ENCODE data around the gene NACC2. TPM values are rescaled to one million over a fixed set of nuclear protein-coding genes. Genes with fewer than 3 reads are reported as not detected.

Gene NACC2
- total and polyA plus RNA-seq, 8 donors: 4.1 to 69.2 (median 10.0) TPM

GRCh38 chr9:136054798-136055714, 40.0 kb downstream of the NACC2 start:
- Histone ChIP-seq H3K27me3 (no peaks in the 10 kb centered on the region), H3K9me3 (no peaks in the 10 kb centered on the region), H3K36me3 (peaks cover 0 to 3% (median 2%) of the 10 kb centered on the region in 4 donors), H3K4me3 (no peak overlapping the region), H3K27ac (no peak overlapping the region), H3K4me1 (peaks cover 64 to 100% (median 92%) of the 10 kb centered on the region in 4 donors)
- TF ChIP-seq POLR2A (IDR thresholded peaks at IDR 0.05): no peak
- no peak for TF ChIP-seq CTCF (IDR thresholded peaks at IDR 0.05)
- no peak for TF ChIP-seq POLR2AphosphoS5 (IDR thresholded peaks at IDR 0.05)
- TF ChIP-seq EP300 (IDR thresholded peaks at IDR 0.05): no peak
- peak in 1 of 2 donors; percentile 3 for DNase-seq
- 74 to 87% (median 78%) methylated on average over 6 to 18 of the region's 18 CpGs for WGBS, 5 donors
- intact Hi-C loops (cut with DNase I; ENCODE audit: low total_unique reads): no loop called here

GRCh38 chr9:136054146-136054545, 40.9 kb downstream of the NACC2 start:
- WGBS, 5 donors: 85 to 90% (median 88%) methylated on average over 7 to 12 of the region's 12 CpGs
- intact Hi-C loops (cut with DNase I; ENCODE audit: low total_unique reads): no loop called here
- no peak for DNase-seq
- Histone ChIP-seq H3K4me1 (peaks cover 66 to 100% (median 88%) of the 10 kb centered on the region in 4 donors), H3K4me3 (no peak overlapping the region), H3K36me3 (peaks cover 5 to 12% (median 11%) of the 10 kb centered on the region in 4 donors), H3K27me3 (no peaks in the 10 kb centered on the region), H3K27ac (peak overlapping the region in 1 of 5 donors; percentile 90), H3K9me3 (no peaks in the 10 kb centered on the region)
- TF ChIP-seq EP300 (IDR thresholded peaks at IDR 0.05) (no peak), POLR2AphosphoS5 (IDR thresholded peaks at IDR 0.05) (no peak), CTCF (IDR thresholded peaks at IDR 0.05) (no peak), POLR2A (IDR thresholded peaks at IDR 0.05) (no peak)

- Histone ChIP-seq H3K27me3 (no peaks in the 10 kb centered on the region), H3K4me1 (peaks cover 66 to 100% (median 87%) of the 10 kb centered on the region in 4 donors), H3K36me3 (peaks cover 9 to 16% (median 15%) of the 10 kb centered on the region in 4 donors), H3K27ac (peak overlapping the region in 4 of 5 donors; percentile 29 to 90 (median 80)), H3K9me3 (no peaks in the 10 kb centered on the region), H3K4me3 (no peak overlapping the region)
- DNase-seq: peak in 1 of 2 donors; percentile 2
- intact Hi-C loops (cut with DNase I; ENCODE audit: low total_unique reads): no loop called here
- WGBS, 5 donors: 20 to 70% (median 61%) methylated on average over 2 to 8 of the region's 8 CpGs
- TF ChIP-seq CTCF (IDR thresholded peaks at IDR 0.05): no peak
These were observed 41.3 kb downstream of the NACC2 start for GRCh38 chr9:136053757-136054142.

GRCh38 chr9:136052991-136053756, 41.9 kb downstream of the NACC2 start:
- WGBS, 5 donors: 22 to 45% (median 32%) methylated on average over 16 to 23 of the region's 23 CpGs
- Histone ChIP-seq H3K27me3 (no peaks in the 10 kb centered on the region), H3K27ac (peak overlapping the region; percentile 52 to 90 (median 83)), H3K9me3 (no peaks in the 10 kb centered on the region), H3K4me1 (peaks cover 66 to 100% (median 86%) of the 10 kb centered on the region in 4 donors), H3K4me3 (peak overlapping the region; percentile 44 to 68 (median 54)), H3K36me3 (peaks cover 11 to 22% (median 21%) of the 10 kb centered on the region in 4 donors)
- TF ChIP-seq POLR2AphosphoS5 (IDR thresholded peaks at IDR 0.05) (no peak), POLR2A (IDR thresholded peaks at IDR 0.05) (no peak), CTCF (IDR thresholded peaks at IDR 0.05) (no peak), EP300 (IDR thresholded peaks at IDR 0.05) (no peak)
- intact Hi-C loops (cut with DNase I; ENCODE audit: low total_unique reads): no loop called here
- no peak for DNase-seq
